T-helper 17 cell (primary cell): ENCODE measurements around the gene PARVB. TPM values are rescaled to one million over a fixed set of nuclear protein-coding genes. Genes with fewer than 3 reads are reported as not detected.

Source experiments
- ATAC-seq: fragments of 150-1000 bp; cut with Tn5 transposase; 2 replicates; pipeline ENCODE4 v1.10.0; 2021; ENCODE audit warnings: mild to moderate bottlenecking, moderate library complexity
- DNase-seq, 3 donors: peaks; one replicate each; pipeline versions ENCODE4 v3.0.0 to v3.0.0-alpha.2; 2020 to 2021
- H3K9me3 ChIP-seq: one replicate; pipeline ENCODE4 v1.7.0; 2013; ENCODE audit warnings: low read length, mild to moderate bottlenecking; ENCODE audit not compliant: control insufficient read depth, poor library complexity, severe bottlenecking
- H3K27ac Mint-ChIP-seq: one replicate; pipeline ENCODE4 v1.8.0; 2022; ENCODE audit warnings: mild to moderate bottlenecking, moderate library complexity, mixed read lengths
- H3K27me3 Mint-ChIP-seq: one replicate; pipeline ENCODE4 v1.8.0; 2022; ENCODE audit warnings: mixed read lengths
- H3K36me3 Mint-ChIP-seq: one replicate; pipeline ENCODE4 v1.8.0; 2022; ENCODE audit warnings: low read depth, mixed read lengths
- H3K4me1 Mint-ChIP-seq: one replicate; pipeline ENCODE4 v1.8.0; 2022; ENCODE audit warnings: mild to moderate bottlenecking, mixed read lengths
- H3K4me3 Mint-ChIP-seq: one replicate; pipeline ENCODE4 v1.8.0; 2022; ENCODE audit warnings: mild to moderate bottlenecking, moderate library complexity, mixed read lengths
- total RNA-seq, 4 donors: library from RNA in 2 of 4; stranded (reverse) in 2 of 4; gene quantifications; one replicate each; pipeline ENCODE4 v1.2.3 and lab custom pipeline; 2022 to 2026

The PARVB gene
- total RNA-seq, 2 donors from 2014 or later = 14.6 to 36.4 TPM

DNA sequence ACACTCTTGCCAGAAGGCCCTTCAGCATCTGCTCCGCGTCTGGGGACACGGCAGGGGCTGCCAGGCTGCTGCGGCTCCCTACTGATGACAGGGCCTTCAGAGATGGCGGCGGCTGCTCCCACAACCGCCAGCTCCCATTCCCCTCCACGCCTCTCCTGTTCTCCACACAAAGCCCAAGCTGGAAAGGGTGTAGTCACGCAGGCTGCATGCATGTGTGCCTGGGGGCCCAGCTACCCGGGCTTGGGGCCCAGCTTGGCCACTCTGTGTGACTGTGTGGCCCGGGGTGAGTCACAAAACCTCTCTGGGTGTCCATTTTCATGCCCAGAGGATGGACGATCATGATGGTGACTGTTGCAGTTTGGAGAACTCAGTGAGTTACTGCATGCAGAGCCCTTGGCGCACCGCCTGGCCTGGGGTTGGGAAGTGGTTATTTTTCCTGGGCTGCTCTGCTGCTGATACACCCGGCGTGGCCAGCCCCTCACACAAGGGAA lies 31.7 kb upstream of the PARVB start:
- ATAC-seq = no peak
- Mint-ChIP-seq H3K27ac (peak overlapping the region; percentile 21), H3K36me3 (peaks cover 4% of the 10 kb centered on the region), H3K27me3 (no peaks in the 10 kb centered on the region), H3K4me3 (no peak overlapping the region), H3K4me1 (peaks cover 30% of the 10 kb centered on the region)
- no peaks in the 10 kb centered on the region for H3K9me3 ChIP-seq
- no peak for DNase-seq

DNA sequence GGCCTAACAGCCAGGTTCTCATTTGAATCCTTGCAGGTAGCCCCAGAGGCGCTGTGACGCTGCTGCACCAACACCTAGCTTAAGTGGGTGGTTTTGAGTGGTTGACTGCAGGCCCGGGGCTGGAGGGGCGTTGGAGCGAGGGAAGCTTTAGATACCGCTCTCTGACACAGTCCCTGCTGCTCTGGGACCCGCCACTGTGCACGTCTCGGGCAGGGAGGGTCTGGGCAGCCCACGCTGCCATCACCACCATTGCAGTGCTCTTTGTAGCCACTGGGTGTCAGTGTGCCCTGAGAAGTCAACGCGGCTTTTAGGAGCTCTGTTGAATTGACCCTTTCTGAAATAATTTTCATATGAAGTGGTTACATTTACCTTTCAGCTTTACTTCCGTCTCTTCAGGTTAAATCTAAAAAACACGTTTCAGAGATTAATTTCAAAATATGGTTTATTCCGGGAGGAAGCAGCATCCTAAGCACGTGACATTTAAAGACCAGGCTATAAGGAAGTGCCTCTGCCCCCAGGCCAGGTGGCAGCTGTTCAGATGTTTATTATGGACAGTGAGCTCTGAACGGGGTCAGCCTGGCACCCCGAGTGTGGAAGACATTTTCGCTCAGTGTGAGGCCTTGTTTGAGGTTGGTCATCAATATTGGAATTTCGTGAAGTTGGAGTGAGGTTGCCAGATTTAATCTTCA lies 30.9 kb upstream of the PARVB start:
- H3K9me3 ChIP-seq = no peaks in the 10 kb centered on the region
- DNase-seq = peak; percentile 30 to 52 (median 33)
- Mint-ChIP-seq H3K27me3 (no peaks in the 10 kb centered on the region), H3K27ac (peak overlapping the region; percentile 66), H3K4me1 (peaks cover 32% of the 10 kb centered on the region), H3K36me3 (peaks cover 4% of the 10 kb centered on the region), H3K4me3 (no peak overlapping the region)
- ATAC-seq = peak; percentile 76

DNA sequence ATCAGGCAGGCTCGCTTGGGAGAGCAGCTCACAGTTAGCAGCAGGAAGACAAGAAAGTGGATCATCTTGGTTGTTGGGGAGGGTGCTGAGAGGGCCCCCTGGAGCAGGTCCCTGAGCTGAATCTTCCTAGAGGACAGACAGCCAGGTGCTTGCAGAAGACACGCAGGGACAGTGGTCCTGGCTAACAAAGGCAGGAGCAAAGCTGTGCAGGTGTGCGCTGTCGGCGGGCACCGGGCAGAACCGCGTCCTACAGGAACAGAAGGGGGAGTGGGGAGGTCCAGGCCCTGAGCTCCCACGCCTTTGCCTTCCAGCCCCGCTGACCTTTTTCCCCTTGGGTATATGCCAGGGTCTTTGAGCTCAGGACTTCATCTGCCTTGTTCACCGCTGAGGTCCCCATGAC lies 30.1 kb upstream of the PARVB start:
- H3K27ac Mint-ChIP-seq = peak overlapping the region; percentile 95
- H3K36me3 Mint-ChIP-seq = peaks cover 4% of the 10 kb centered on the region
- ATAC-seq (no peak), DNase-seq (no peak)
- H3K9me3 ChIP-seq = no peaks in the 10 kb centered on the region
- H3K4me1 Mint-ChIP-seq = peaks cover 32% of the 10 kb centered on the region
- no peaks in the 10 kb centered on the region for H3K27me3 Mint-ChIP-seq
- no peak overlapping the region for H3K4me3 Mint-ChIP-seq

DNA sequence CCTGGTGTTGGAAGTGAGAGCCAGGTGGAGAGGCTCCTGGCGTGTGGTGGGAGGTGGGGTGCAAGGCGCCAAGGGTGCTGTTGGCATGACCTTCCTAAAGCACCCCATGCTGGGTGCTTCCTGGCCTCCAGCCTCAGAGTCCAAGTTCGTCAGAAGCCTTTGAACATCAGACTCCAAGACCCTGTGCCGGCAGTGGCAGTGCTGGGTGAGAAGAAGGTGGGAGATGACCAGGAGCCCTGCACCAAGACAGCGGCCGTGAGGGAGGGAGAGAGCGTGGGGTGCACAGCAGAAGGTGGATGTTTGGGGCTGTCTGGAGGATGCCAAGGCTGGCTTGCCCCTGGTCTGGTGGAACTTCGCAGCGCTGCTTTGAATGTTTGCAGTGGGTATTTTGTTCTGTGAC lies 29.7 kb upstream of the PARVB start:
- peak overlapping the region; percentile 95 for H3K27ac Mint-ChIP-seq
- H3K36me3 Mint-ChIP-seq = peaks cover 4% of the 10 kb centered on the region
- DNase-seq (no peak), ATAC-seq (no peak)
- H3K9me3 ChIP-seq = no peaks in the 10 kb centered on the region
- H3K4me3 Mint-ChIP-seq = no peak overlapping the region
- H3K4me1 Mint-ChIP-seq = peaks cover 32% of the 10 kb centered on the region
- no peaks in the 10 kb centered on the region for H3K27me3 Mint-ChIP-seq

DNA sequence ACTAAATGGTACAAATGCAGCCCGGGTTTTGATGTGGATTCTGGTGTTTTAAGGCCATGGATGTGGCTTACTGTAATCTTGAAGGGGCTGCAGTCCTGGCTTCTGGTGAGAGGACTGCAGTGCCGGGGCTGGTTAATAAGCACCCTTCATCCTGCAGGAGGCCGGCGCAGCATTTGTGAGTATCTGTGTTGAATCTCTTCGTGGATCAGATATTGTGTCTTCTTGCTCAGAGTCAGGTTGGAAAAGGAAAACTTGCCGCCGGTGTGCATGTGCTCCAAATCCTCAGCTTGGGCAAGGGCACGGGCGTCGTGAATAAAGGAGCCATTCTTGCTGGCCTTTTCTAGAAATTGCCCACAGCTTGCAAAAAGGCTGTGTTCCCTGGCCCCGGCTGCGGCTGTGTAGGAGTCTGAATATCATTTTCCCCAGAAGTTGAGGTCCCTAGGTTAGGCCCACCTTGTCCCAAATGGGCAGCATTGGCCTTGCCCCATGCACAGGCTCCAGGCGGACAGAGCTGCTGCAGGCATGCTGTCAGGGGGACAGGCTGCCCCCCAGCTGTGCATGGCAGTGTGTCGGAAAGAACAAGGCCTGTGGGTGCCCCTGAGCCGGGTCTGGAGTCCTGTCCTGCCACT lies 28.9 kb upstream of the PARVB start:
- no peaks in the 10 kb centered on the region for H3K27me3 Mint-ChIP-seq
- H3K27ac Mint-ChIP-seq = peak overlapping the region; percentile 95
- peaks cover 4% of the 10 kb centered on the region for H3K36me3 Mint-ChIP-seq
- DNase-seq = no peak
- peaks cover 32% of the 10 kb centered on the region for H3K4me1 Mint-ChIP-seq
- H3K9me3 ChIP-seq = no peaks in the 10 kb centered on the region
- peak overlapping the region; percentile 97 for H3K4me3 Mint-ChIP-seq
- no peak for ATAC-seq

DNA sequence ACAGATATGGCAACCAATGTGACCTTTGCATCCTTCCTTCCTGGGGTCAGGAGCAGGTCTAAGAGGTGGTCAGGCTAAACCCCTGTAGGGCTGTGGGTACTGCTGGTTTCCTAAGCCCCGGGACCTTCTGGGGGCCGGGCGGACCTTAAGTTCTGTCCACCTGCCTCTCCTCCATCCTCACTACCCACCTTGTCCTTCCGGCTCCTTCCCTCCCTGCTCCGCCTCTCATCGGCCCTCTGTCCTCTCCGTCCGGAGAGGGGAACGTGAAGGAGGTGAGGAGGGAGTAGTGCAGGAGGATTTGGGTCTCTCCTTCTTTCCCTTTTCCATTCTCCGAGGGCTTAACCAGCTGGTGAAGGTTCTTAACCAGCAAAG lies 28.3 kb upstream of the PARVB start:
- DNase-seq (no peak), ATAC-seq (no peak)
- Mint-ChIP-seq H3K27ac (peak overlapping the region; percentile 95), H3K36me3 (peaks cover 4% of the 10 kb centered on the region), H3K4me3 (peak overlapping the region; percentile 97), H3K4me1 (peaks cover 32% of the 10 kb centered on the region), H3K27me3 (no peaks in the 10 kb centered on the region)
- H3K9me3 ChIP-seq = no peaks in the 10 kb centered on the region

DNA sequence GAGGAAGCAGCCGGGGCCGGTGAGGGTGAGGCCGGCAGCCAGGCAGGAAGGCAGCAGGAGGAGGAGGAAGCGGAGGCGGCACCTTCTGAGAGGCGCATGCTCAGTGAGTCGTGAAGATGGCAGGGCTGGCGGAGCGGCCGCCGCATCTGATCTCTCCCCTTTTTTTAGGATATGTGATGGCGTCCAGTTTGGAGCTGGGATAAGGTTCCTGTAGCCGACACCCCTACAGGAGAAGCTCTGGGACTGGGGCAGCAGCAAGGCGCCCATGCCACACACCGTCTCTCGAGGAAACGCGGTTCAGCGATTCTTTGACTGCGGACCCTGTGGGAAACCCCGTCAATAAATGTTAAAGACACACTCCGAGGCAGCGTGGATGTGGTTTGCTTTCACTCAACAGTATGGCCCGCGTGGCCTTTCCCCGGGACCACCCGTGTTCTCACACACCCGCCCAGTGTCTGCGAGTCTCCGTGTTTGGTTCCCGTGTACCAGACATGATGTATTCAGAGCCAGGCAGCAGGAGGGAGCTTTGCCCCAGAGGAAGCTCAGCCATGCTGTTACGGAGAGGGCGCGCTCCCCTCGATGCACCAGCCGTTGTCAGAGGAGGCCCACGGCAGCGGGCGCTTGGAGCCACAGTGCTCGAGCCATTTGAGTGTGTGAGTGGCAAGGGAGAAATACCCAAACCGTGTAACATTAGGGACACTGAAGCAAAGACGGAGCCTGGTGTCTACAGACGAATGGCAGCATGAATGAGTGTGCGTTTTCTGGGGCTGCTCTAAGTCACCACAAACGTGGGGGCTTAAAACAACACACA lies 27.7 kb upstream of the PARVB start:
- H3K9me3 ChIP-seq = no peaks in the 10 kb centered on the region
- Mint-ChIP-seq H3K27ac (peak overlapping the region; percentile 95), H3K27me3 (no peaks in the 10 kb centered on the region), H3K4me1 (peaks cover 32% of the 10 kb centered on the region), H3K4me3 (peak overlapping the region; percentile 97), H3K36me3 (peaks cover 4% of the 10 kb centered on the region)
- ATAC-seq (peak; percentile 85), DNase-seq (peak; percentile 43 to 49 (median 47))

DNA sequence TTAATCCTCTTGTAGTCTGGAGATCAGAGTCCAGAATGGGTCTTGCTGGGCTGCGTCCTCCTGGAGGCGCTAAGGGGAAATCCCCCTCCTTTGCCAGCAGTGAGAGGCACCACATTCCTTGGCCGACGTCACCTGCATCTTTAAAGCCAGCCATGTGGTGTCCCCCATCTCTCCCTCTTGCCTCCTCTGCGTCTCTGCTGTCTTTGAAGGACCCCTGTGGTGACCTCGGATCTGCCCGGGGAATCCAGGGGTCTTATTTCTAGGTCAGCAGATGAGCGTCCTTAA lies 27.2 kb upstream of the PARVB start:
- H3K27ac Mint-ChIP-seq = peak overlapping the region; percentile 95
- ATAC-seq = no peak
- peaks cover 32% of the 10 kb centered on the region for H3K4me1 Mint-ChIP-seq
- H3K36me3 Mint-ChIP-seq = peaks cover 2% of the 10 kb centered on the region
- peak overlapping the region; percentile 97 for H3K4me3 Mint-ChIP-seq
- DNase-seq = no peak
- no peaks in the 10 kb centered on the region for H3K9me3 ChIP-seq
- no peaks in the 10 kb centered on the region for H3K27me3 Mint-ChIP-seq

DNA sequence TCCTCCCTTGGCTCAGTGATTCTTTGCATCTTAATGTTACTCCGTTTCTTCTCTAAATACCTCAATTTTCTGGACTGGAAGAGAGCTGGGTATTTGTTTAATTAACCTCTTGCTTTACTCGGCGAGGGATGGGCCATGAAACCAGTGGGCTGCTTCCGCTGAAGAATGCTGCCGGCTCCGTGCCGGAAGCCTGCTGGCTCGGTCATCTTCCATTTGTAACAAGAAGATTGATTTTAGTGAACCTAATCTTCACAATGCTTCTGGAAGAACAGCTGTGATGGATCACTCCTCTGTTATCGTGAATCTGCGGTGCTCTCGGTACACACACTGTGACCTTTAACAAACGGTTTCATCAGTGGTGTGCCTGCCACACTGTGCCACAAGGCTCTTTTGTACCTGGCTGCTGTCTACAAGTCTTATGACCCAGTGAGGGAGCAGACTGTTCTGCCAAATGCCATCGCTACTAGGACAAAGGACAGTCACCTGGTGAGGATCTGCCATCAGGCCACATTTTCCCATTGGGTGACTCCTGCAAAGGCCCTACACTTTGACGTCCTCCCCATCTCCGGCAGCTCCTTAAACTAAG lies 25.3 kb upstream of the PARVB start:
- no peaks in the 10 kb centered on the region for H3K27me3 Mint-ChIP-seq
- H3K4me3 Mint-ChIP-seq = peak overlapping the region; percentile 5
- no peaks in the 10 kb centered on the region for H3K36me3 Mint-ChIP-seq
- H3K27ac Mint-ChIP-seq = no peak overlapping the region
- no peaks in the 10 kb centered on the region for H3K9me3 ChIP-seq
- peaks cover 25% of the 10 kb centered on the region for H3K4me1 Mint-ChIP-seq
- DNase-seq (no peak), ATAC-seq (no peak)

DNA sequence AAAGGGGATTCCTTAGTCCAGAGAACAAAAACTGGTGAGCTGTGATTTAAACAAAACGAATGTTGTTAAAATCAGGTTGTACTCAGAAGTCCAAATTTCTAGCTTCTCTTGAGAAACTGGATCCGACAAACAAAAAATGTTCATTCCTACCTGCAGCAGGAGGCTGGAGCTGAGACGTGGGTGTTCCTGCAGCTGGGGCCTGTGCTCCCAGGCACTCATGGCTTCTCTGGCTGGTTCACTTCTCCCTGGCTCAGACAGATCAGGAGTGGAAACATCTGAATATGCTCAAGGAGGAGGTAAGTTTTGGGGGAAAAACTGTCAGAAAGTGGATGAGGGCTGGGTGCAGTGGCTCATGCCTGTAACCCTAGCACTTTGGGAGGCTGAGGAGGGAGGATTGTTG lies 24.7 kb upstream of the PARVB start:
- H3K9me3 ChIP-seq = no peaks in the 10 kb centered on the region
- Mint-ChIP-seq H3K27ac (no peak overlapping the region), H3K27me3 (no peaks in the 10 kb centered on the region), H3K4me1 (peaks cover 23% of the 10 kb centered on the region), H3K36me3 (no peaks in the 10 kb centered on the region), H3K4me3 (no peak overlapping the region)
- DNase-seq = no peak
- ATAC-seq = no peak

DNA sequence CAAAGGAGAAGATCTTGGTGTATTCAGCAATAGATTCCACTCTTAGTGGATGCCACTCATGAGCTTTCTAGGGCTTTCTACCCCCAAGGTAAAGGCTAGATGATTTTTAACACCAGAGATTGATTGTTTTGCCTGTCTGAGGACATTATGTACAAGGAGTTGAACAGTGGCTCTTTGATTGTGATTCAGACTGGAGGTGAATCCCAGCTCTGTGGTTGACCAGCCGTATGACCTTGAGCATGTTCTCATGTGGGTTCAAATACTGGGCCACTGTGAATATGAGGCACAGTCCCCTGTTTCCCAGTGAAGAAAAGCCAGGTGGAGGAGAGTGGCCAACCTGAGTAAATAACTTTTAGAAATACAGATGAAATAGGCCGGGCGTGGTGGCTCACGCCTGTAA lies 24.0 kb upstream of the PARVB start:
- H3K4me3 Mint-ChIP-seq = no peak overlapping the region

DNA sequence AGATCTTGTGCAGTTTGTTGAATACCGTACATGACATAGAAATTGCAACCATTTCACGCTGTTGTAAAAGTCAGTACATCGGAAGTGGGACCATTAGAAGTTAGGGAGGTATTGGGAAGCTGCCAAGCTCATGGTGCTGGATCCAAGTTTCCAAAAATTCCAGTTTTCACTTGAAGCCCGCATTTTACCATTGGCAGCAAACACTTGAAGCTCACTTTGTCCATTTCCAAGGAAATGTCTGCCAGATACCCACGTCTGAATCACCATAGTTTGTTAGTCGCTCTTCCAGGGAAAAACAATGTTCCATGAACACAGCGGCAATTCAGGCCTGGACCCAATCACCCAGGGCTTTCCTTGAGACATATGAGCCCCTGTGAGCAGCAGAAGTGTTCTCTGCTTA lies 22.6 kb upstream of the PARVB start:
- Mint-ChIP-seq H3K27me3 (no peaks in the 10 kb centered on the region), H3K4me3 (no peak overlapping the region), H3K27ac (no peak overlapping the region), H3K36me3 (no peaks in the 10 kb centered on the region), H3K4me1 (peaks cover 9% of the 10 kb centered on the region)
- DNase-seq (no peak), ATAC-seq (no peak)
- no peaks in the 10 kb centered on the region for H3K9me3 ChIP-seq

More for the DNA sequence above, 24.0 kb upstream of the PARVB start:
- H3K4me1 Mint-ChIP-seq = peaks cover 16% of the 10 kb centered on the region
- ATAC-seq (no peak), DNase-seq (no peak)
- H3K9me3 ChIP-seq = no peaks in the 10 kb centered on the region
- H3K27me3 Mint-ChIP-seq = no peaks in the 10 kb centered on the region
- H3K36me3 Mint-ChIP-seq = no peaks in the 10 kb centered on the region
- H3K27ac Mint-ChIP-seq = no peak overlapping the region

DNA sequence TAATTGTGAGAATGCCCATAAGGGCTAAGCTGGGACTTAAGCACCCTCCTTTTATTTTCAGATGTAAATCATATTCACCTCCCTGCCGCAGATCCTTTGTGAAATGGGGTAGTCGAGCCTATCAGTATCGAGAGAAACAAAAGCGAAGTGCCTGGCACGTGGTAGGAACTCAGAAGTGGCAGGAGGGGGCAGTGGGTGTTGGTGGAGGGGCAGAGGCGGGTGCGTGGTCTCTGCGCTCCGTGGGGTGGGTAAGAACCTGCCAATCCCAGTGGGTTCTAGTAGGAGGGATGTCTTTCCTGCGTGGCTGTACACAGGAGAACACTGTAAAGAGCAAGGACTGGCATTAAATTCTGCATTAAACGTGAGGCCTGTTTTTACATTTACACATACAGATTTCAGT lies 21.8 kb upstream of the PARVB start:
- no peaks in the 10 kb centered on the region for H3K36me3 Mint-ChIP-seq
- no peak overlapping the region for H3K4me3 Mint-ChIP-seq
- H3K4me1 Mint-ChIP-seq = peaks cover 5% of the 10 kb centered on the region
- no peak for DNase-seq
- ATAC-seq = no peak
- no peaks in the 10 kb centered on the region for H3K9me3 ChIP-seq
- no peak overlapping the region for H3K27ac Mint-ChIP-seq
- H3K27me3 Mint-ChIP-seq = no peaks in the 10 kb centered on the region
